GM18505 (cell line): ENCODE results near the gene STX8.

Source experiments
- ATAC-seq: cut with Tn5 transposase; IDR thresholded peaks from one replicate; pipeline ENCODE4 v1.9.1; 2021; ENCODE audit not compliant: unreplicated experiment
- POLR2A ChIP-seq: IDR thresholded peaks from 4 replicates; pipeline ENCODE4 v1.6.1; 2011; ENCODE audit warnings: borderline replicate concordance; ENCODE audit not compliant: insufficient read depth, insufficient read length; ENCODE audit errors: extremely low read depth

STX8 gene

GRCh38 chr17:9284884-9285283, 290.7 kb downstream of the STX8 start:
- ATAC-seq = no peak
- TF ChIP-seq POLR2A = no peak

- no peak for TF ChIP-seq POLR2A
- no peak for ATAC-seq
These were observed 291.7 kb downstream of the STX8 start for GRCh38 chr17:9283909-9284308.

- ATAC-seq = no peak
- no peak for TF ChIP-seq POLR2A
These were observed 295.7 kb downstream of the STX8 start for GRCh38 chr17:9279893-9280292.

- ATAC-seq = no peak
- TF ChIP-seq POLR2A = no peak
These were observed 300.6 kb downstream of the STX8 start for GRCh38 chr17:9274973-9275372.

DNA sequence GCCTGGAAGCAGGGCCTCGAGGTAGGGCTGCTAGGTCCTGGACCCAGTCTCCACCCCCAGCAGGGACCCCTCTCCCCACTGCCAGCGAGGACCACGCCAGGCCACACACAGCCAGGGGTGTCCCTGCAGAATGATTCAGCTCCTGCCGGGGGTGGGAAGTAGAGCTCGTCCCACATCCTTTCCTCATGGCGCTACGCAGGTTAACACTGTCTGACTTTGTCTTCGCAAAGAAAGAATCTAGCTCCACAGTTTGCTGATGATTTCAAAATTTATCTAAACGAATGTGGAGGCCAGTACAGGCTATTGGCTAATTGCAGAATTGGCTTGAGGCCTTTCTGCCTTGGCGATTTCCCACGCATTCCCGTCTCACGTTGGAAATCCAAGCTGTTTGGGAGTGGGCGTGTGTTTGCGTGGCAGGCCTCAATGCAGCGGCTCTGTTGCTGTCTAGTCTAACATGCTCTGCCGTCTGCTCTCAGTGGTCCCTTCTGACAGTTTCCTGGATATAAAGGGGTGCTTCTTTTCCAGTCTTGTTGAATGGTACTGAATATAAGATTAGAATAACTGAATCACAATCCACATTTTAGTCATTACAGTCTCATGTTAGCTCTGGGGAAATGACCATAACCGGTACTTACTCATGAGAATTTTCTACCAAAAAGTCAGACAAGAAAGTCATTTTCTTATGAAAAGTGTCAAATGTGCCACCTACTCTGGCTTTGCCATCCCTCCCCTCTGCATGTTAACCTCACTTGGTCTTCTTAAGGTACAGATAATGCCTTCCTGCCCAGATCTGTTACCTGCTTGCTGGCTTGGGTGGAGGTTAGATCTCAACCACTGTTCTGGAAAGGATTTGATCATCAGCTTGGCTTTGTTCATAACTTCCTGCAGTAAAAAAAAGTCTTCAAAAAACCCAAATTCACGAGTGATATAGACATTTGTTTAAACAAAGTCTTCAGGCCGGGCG, 301.9 kb downstream of the STX8 start:
- no peak for TF ChIP-seq POLR2A
- no peak for ATAC-seq

DNA sequence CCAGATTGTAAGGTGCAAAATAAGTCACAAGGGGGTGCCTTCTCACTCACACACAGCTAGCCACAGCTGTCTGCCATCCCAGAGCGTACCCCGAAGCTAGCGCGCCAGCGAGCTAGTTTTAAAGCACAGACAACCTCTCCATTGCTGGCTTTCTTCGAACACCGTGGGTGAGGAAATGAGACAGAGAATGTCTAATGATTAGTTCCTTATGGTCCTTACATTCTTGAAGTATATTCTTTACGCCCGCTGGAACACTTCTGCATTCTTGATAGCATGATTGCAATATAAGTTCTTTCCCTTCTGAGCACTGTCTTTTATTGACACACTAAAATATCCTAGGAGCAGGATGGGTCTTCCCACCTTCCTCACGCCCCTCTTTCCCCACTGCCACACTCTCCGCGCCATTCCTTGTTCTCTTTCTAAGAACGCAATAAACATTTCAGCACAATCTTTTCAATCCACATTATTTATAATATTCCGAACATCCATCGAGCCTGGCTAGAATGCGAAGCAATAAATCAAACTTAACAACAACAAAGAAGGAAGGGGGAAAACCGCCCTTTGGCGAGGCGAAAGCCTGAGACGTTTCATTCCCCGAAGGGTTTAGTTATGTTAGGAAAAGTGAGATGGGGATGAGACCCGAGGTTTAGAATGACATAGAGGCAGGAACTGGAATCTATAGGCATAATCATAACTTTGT, 303.0 kb downstream of the STX8 start:
- no peak for ATAC-seq
- TF ChIP-seq POLR2A = no peak

DNA sequence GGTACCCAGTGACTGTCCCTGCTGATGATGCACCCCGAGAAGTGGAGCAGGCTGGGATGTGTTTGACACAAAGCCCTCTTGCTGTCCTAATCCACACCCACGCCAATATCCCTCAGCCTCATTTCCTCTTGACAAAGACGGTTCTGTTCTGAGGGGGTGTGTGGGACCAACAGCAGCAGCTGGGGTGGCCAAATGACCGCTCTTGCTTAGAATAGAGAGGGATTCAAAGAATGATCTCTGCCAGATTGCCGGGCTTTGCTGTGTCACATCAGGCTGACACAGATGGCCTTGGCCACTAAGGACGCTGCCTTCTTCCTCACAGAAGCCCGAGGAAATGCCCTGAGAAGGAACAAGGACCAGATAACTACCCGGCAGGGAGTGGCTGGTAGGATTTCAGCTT, 303.6 kb downstream of the STX8 start:
- no peak for TF ChIP-seq POLR2A

GRCh38 chr17:9270921-9271320, 304.7 kb downstream of the STX8 start:
- ATAC-seq = no peak
- no peak for TF ChIP-seq POLR2A

More for the DNA sequence above, 303.6 kb downstream of the STX8 start:
- no peak for ATAC-seq

DNA sequence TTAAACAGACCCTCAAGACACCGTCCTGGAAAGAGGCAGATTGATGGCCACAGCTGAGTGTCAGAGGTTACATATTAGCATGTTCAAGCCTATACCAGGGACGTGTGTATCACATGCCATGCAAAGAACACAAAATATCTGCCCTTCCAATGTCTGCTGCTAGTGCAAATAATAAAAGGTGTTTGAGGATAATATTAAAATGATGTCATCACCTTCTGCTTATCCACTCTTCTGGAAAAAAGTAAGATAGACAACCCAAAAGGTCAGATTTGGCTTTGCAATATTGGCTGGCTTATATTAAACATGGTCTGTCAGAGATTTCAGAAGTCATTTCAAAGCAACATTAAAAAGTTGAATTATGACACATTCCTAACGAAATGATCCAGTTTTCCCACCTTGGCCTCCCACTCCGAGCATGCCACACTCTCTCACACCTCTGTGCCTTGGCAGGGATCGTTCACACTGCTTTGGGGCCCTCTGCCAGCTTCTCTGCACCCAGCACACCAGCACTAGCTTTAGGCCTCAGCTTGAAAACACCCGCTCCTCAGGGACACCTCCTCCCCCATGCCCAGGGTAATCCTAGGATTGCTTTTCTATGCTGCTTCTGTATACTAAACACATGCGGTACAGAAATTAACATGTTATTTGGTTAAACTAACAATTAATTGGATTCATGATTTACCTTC, 306.1 kb downstream of the STX8 start:
- no peak for TF ChIP-seq POLR2A
- no peak for ATAC-seq

DNA sequence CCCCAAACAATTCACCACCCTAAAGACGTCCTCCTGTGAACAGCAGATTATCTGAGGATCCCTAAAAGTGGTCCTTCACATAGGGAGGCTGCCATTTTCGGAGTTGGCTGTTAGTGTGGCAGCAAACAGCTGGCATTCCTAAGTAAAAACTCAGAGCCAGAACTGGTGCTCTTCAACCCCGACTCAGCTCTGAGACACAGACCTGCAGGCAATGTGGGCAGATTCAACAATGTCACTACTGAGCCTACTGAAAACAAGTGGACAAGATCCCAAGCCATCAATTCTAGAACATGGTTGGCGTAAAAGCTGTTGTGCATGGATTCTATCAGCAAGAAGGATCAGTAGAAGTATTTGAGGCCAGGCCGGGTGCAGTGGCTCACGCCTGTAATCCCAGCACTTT, 307.1 kb downstream of the STX8 start:
- no peak for ATAC-seq
- no peak for TF ChIP-seq POLR2A

- no peak for TF ChIP-seq POLR2A
- no peak for ATAC-seq
These were observed 308.9 kb downstream of the STX8 start for GRCh38 chr17:9266697-9267117.

- no peak for ATAC-seq
- TF ChIP-seq POLR2A = no peak
These were observed 309.5 kb downstream of the STX8 start for GRCh38 chr17:9266031-9266680.

DNA sequence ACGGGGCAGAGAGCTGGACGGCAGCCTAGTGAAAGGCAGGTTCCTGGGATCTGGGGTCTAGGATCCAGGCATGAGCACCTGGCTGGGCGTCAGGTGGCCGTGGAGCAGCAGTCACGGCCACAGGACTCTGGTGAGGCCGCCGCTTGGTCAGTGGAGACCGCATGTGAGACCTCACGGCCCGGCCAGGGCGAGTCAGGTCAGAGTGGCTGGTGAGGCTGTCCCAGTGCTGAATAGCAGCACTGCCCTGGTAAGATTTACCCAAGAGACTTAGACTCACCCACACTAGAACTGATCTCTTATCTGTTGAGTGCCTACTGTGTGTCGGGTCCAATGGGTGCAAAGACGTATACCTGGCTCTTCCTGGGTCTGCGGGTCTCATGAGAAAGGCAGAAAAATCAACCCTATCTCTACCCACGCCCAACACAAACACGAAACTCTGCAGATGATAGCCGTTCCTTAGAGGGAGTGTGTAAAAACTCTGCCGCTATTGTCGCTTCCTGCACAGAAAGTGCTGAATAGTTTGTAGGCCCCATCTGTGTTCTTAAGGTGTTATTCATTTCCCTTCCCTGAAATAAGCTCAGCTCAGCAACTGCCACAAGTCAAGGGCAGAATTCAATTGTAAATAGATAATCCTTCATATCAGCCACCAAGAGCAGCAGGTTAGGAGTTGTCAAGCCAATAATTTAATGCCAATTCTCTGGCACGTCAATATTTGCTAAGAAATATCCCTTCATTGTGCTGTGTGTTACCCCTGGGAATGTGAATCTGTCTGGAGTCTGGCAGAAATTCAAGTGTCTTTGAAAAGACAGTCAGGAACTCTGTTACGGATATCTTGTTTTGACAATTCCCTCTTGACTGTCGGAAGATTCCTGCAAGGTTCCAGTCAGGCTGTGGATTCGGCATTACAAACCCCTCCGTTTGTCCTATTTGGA, 314.3 kb downstream of the STX8 start:
- ATAC-seq = no peak
- no peak for TF ChIP-seq POLR2A

- no peak for ATAC-seq
These were observed 316.2 kb downstream of the STX8 start for GRCh38 chr17:9259419-9259818.

More at GRCh38 chr17:9259419-9259818, 316.2 kb downstream of the STX8 start:
- TF ChIP-seq POLR2A = no peak
